HUES64 (cell line): Measurements from ENCODE around the gene DAAM1.

Experiments
- H3K27ac ChIP-seq: 2 replicates; pipeline ENCODE4 v1.7.0; 2013; ENCODE audit warnings: low read depth, low read length, inconsistent platforms
- H3K27me3 ChIP-seq: 2 replicates; pipeline ENCODE4 v1.6.1; 2013; ENCODE audit warnings: mild to moderate bottlenecking, low read length; ENCODE audit not compliant: insufficient read depth
- H3K36me3 ChIP-seq: 2 replicates; pipeline ENCODE4 v1.6.1; 2013; ENCODE audit warnings: mild to moderate bottlenecking, low read length; ENCODE audit not compliant: insufficient read depth
- H3K4me1 ChIP-seq: 2 replicates; pipeline ENCODE4 v1.6.1; 2013; ENCODE audit warnings: mild to moderate bottlenecking, low read length, moderate library complexity; ENCODE audit not compliant: insufficient read depth
- H3K4me3 ChIP-seq: 2 replicates; pipeline ENCODE4 v1.5.1; 2013; ENCODE audit warnings: mild to moderate bottlenecking, low read length, moderate library complexity
- H3K9ac ChIP-seq: 2 replicates; pipeline ENCODE4 v1.6.1; 2013; ENCODE audit warnings: mild to moderate bottlenecking, low read depth, low read length
- H3K9me3 ChIP-seq: 2 replicates; pipeline ENCODE4 v1.6.1; 2013; ENCODE audit warnings: low read depth, low read length; ENCODE audit not compliant: insufficient read depth
- WGBS: fragments of 150-250, 120-280 bp; methylation state at CpG from one replicate; pipeline ENCODE4 v1.1.7; 2013; ENCODE audit warnings: missing lambda C conversion rate; 5-methylcytosine and 5-hydroxymethylcytosine counted together

Gene DAAM1

DNA sequence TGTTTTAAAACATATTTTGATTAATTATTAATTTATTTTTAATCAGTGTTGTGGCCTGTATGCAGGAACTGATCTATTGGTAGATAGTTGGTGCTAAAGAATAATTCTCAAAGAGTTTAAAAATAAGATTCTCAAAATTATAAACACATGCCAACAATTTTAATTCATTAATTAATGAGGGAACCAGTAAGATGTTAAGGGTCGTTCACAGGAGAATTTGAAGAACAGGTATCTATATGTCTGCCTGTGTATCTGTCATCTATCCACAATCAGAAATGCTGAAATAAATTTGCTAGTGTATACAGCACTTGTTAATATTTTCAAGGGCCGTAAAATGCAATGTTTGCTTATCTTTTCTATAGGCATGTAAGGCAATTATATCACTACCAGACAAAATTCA is 18.4 kb downstream of the DAAM1 start:
- Histone ChIP-seq H3K9me3 (no peaks in the 10 kb centered on the region), H3K27me3 (no peaks in the 10 kb centered on the region)

GRCh38 chr14:59207506-59207933 is 19.1 kb downstream of the DAAM1 start:
- H3K9ac ChIP-seq, result no peak overlapping the region
- no peak overlapping the region for H3K4me3 ChIP-seq
- no peaks in the 10 kb centered on the region for H3K9me3 ChIP-seq
- peaks cover 14% of the 10 kb centered on the region for H3K4me1 ChIP-seq
- 91% methylated on average over 5 of the region's 5 CpGs for WGBS
- H3K27me3 ChIP-seq, result no peaks in the 10 kb centered on the region
- no peaks in the 10 kb centered on the region for H3K36me3 ChIP-seq
- no peak overlapping the region for H3K27ac ChIP-seq

More for the DNA sequence above, 18.4 kb downstream of the DAAM1 start:
- no peak overlapping the region for H3K4me3 ChIP-seq
- no peak overlapping the region for H3K9ac ChIP-seq
- no peaks in the 10 kb centered on the region for H3K36me3 ChIP-seq
- WGBS, result 90% methylated on average over 2 of the region's 2 CpGs
- H3K27ac ChIP-seq, result no peak overlapping the region
- peaks cover 12% of the 10 kb centered on the region; the same call in 1 of the 2 replicates for H3K4me1 ChIP-seq

DNA sequence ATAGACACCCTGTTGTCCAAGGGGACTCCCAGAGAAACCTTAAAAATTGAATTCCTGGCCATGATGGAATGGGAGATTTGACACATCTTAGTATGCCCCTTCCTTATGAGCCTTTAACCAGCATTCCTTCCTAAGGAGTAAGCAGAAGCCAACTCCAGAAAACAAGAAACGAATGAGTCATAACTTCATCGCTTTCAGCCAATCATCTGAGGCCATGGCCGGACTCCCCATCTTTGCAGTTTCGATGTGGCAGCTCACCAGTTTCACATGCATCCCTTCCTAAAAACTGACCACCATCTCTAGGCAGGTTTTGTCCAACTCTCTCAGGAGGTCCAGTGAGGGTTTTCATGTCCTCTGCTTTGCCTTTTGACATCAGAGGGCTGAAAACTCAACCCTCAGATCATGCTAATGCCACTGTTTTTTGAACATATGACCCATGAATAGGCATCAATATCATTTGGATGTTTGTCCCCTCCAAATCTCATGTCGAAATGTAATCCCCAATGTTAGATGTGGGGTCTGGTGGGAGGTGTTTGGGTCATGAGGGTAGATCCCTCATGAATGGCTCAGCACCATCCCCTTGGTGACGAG is 19.9 kb downstream of the DAAM1 start:
- no peaks in the 10 kb centered on the region for H3K36me3 ChIP-seq
- H3K9me3 ChIP-seq, result no peaks in the 10 kb centered on the region
- H3K9ac ChIP-seq, result no peak overlapping the region
- peaks cover 22% of the 10 kb centered on the region for H3K4me1 ChIP-seq
- 92% methylated on average over 6 of the region's 6 CpGs for WGBS
- no peaks in the 10 kb centered on the region for H3K27me3 ChIP-seq
- no peak overlapping the region for H3K27ac ChIP-seq
- H3K4me3 ChIP-seq, result no peak overlapping the region

DNA sequence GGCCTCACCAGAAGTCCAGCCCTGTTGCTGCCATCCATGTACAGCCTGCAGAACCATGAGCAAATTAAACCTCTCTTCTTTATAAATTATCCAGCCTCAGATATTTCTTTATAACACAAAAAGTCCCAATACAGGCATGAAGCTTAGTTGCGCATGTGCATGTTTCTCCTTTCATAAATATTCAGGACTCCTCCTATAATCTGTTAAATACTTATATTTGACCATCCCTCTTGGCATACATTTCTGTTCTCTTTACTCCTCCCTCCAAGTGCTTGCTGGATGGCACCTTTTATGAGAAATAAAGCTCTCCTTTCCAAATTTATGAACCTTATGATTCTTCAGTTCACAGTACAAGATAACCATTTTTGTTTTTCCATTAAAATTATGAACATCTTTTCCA is 20.5 kb downstream of the DAAM1 start:
- H3K9ac ChIP-seq, result no peak overlapping the region
- no peaks in the 10 kb centered on the region for H3K9me3 ChIP-seq
- H3K27ac ChIP-seq, result no peak overlapping the region
- no peaks in the 10 kb centered on the region for H3K27me3 ChIP-seq
- no peaks in the 10 kb centered on the region for H3K36me3 ChIP-seq
- 98% methylated on average over 1 of the region's 1 CpG for WGBS
- peaks cover 26% of the 10 kb centered on the region for H3K4me1 ChIP-seq
- H3K4me3 ChIP-seq, result no peak overlapping the region

- H3K36me3 ChIP-seq, result no peaks in the 10 kb centered on the region
- no peak overlapping the region for H3K4me3 ChIP-seq
- peaks cover 26% of the 10 kb centered on the region for H3K4me1 ChIP-seq
- no peak overlapping the region for H3K9ac ChIP-seq
- no peak overlapping the region for H3K27ac ChIP-seq
- H3K9me3 ChIP-seq, result no peaks in the 10 kb centered on the region
- no peaks in the 10 kb centered on the region for H3K27me3 ChIP-seq
Observed at GRCh38 chr14:59210621-59211020, 22.2 kb downstream of the DAAM1 start.

DNA sequence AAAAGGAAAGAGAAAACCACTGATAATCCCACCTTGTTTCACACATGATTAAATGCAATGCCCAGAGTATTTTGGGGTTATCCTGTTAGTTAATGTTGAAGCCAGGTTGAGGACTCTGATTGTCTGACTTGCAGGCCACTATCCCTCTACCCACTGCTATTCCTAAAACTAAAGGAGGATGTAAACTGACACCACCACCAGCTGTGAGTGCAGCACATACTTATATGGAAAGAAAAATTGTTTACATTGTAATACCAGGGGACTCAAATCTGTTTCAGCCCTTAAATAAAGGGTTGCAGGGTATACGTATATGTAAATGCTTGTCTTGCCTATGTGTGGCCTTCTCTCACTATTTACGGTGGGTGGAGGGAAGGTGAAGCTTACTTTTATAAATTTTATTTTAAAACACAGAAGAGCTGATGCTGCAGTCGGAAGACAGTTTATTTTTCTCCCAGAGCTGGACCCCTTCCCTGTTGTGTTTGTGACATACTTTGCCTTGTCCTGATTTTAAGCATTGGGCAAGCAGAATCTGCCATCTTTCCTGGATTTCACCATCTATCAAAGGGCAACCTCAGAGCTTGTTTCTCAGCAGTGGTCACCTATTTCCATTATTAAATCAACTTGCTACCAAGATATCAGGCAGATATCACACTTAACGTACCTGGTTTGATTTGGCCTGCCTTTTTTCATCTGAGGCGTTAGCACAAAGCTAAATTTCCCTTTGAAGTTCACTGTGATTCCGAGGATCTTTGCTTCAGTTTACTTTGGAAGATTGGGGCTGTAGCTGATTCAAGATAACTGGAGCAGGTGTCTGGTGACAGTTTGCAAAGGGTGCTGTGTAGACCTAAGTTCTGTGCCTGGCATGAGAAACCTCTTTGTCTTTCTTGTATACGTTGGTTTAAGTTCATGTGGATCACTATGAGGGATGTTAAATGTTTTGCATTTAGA is 25.2 kb downstream of the DAAM1 start:
- no peaks in the 10 kb centered on the region for H3K27me3 ChIP-seq
- H3K4me1 ChIP-seq, result peaks cover 26% of the 10 kb centered on the region
- no peak overlapping the region for H3K27ac ChIP-seq
- WGBS, result 88% methylated on average over 6 of the region's 7 CpGs
- no peaks in the 10 kb centered on the region for H3K9me3 ChIP-seq
- no peaks in the 10 kb centered on the region for H3K36me3 ChIP-seq
- no peak overlapping the region for H3K4me3 ChIP-seq
- H3K9ac ChIP-seq, result no peak overlapping the region

DNA sequence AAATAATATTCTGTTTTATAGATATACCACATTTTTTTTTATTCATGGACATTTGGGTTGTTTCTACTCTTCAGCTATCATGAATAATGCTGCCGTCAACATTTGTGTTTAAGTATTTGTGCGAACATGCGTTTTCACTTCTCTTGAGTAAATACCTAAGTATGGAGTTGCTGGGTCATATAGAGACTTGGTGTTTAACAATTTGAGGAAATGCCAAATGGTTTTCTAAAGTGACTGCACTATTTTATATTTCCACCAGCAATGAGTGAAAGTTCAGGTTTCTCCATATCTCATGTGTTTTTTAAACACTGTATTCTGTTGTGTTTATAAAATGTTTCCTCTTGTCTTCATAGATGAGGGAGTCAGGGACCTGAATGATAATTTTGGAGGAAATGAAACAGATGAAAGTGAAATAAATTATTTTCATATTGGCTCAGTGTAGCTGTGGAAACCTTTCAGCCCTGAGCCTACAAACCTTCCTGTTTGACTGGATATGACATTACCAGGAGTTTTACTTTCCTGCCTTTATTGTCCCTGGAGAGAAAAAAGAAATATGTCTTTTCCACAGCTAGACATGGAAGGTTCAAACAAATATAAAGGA is 26.3 kb downstream of the DAAM1 start:
- Histone ChIP-seq H3K4me1 (peaks cover 26% of the 10 kb centered on the region), H3K27me3 (no peaks in the 10 kb centered on the region), H3K9me3 (no peaks in the 10 kb centered on the region), H3K9ac (no peak overlapping the region), H3K4me3 (no peak overlapping the region), H3K36me3 (no peaks in the 10 kb centered on the region), H3K27ac (no peak overlapping the region)
- WGBS, result 91% methylated on average over 3 of the region's 3 CpGs

GRCh38 chr14:59215322-59215721 is 26.9 kb downstream of the DAAM1 start:
- H3K27ac ChIP-seq, result no peak overlapping the region

DNA sequence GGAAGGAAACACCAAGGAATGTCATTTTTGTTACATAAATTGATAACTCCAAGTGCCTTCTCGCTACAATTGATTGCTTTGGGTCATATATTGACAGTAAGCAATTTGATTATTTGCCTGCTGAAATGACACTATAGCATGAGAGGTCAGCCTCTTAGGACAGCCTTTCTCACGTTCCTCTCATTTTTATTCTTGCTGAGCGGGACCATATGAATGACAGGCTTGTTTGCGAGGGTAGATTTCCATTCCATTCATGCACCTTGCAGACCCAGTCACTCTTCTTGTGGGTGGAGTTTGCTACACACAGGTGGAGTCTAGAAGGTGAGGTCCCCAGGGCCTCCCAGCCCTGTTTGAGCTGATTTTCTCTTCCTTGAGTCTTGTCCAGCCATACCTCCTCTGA is 27.3 kb downstream of the DAAM1 start:
- Histone ChIP-seq H3K4me3 (no peak overlapping the region), H3K27ac (no peak overlapping the region), H3K9me3 (no peaks in the 10 kb centered on the region), H3K4me1 (peaks cover 21% of the 10 kb centered on the region), H3K27me3 (no peaks in the 10 kb centered on the region), H3K36me3 (no peaks in the 10 kb centered on the region), H3K9ac (no peak overlapping the region)
- 95% methylated on average over 4 of the region's 4 CpGs for WGBS

More at GRCh38 chr14:59215322-59215721, 26.9 kb downstream of the DAAM1 start:
- Histone ChIP-seq H3K27me3 (no peaks in the 10 kb centered on the region), H3K36me3 (no peaks in the 10 kb centered on the region), H3K9ac (no peak overlapping the region), H3K9me3 (no peaks in the 10 kb centered on the region), H3K4me3 (no peak overlapping the region), H3K4me1 (peaks cover 26% of the 10 kb centered on the region)
- WGBS, result 93% methylated on average over 7 of the region's 7 CpGs

DNA sequence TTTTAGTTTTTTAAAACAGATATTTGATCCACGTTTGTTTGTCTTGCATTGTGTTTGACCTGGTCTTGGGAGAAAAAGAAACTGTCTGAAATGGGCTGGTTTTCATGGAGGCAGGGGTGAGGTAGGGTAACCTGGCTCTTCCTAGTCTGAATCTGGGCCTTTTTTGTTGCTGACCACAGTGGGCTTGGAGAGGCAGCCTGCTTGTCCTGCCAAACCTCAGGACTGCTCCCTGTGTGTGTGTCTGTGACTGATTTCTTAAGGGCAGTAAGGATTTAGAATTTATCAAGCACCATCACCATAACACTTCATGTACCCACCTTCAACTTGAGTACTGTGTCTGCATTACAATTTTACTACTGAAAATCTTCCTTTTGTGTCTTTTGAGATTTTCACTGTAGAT is 28.5 kb downstream of the DAAM1 start:
- H3K9ac ChIP-seq, result no peak overlapping the region
- no peak overlapping the region for H3K4me3 ChIP-seq
- 97% methylated on average over 1 of the region's 1 CpG for WGBS
- no peaks in the 10 kb centered on the region for H3K9me3 ChIP-seq
- H3K27ac ChIP-seq, result no peak overlapping the region
- no peaks in the 10 kb centered on the region for H3K36me3 ChIP-seq
- H3K4me1 ChIP-seq, result peaks cover 23% of the 10 kb centered on the region
- H3K27me3 ChIP-seq, result no peaks in the 10 kb centered on the region

DNA sequence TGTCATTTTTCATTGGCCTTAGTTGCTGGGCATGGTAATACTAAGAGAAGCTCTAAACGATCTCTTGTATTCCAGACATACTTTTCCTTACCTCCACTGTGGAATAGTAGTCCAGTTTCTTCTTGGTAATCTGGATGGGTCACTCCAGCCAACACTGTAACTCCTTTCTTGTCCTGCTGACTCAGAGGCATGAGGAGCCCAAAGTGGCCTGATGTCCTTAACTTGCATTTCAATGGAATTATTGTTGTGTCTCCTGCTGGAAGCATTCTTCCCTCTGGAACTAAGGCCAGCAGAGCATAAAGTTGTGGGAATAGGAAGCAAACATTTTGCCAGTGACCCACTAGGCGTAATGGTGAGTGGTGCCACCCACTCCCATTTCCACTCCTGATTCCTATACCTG is 33.1 kb downstream of the DAAM1 start:
- no peak overlapping the region for H3K27ac ChIP-seq
- peaks cover 9% of the 10 kb centered on the region for H3K4me1 ChIP-seq
- WGBS, result 80% methylated on average over 2 of the region's 2 CpGs

More for the DNA sequence above, 33.1 kb downstream of the DAAM1 start:
- Histone ChIP-seq H3K36me3 (no peaks in the 10 kb centered on the region), H3K4me3 (no peak overlapping the region), H3K9ac (no peak overlapping the region), H3K9me3 (no peaks in the 10 kb centered on the region), H3K27me3 (no peaks in the 10 kb centered on the region)
